Nephron (organoid): ENCODE results near the gene PLCB1.

Source experiments
- H3K27ac Mint-ChIP-seq, 3 experiments: 2 replicates each; pipeline ENCODE4 v1.8.0; 2020; ENCODE audit warnings: mixed read lengths in 3 of 3, mild to moderate bottlenecking in 2 of 3, moderate library complexity in 1 of 3
- H3K27me3 Mint-ChIP-seq: 2 replicates; pipeline ENCODE4 v1.8.0; 2021; ENCODE audit warnings: low read depth, mild to moderate bottlenecking, moderate library complexity, mixed read lengths
- H3K36me3 Mint-ChIP-seq: 2 replicates; pipeline ENCODE4 v1.8.0; 2020; ENCODE audit warnings: low read depth, mixed read lengths
- H3K4me1 Mint-ChIP-seq: 2 replicates; pipeline ENCODE4 v1.8.0; 2020; ENCODE audit warnings: mixed read lengths
- H3K4me3 Mint-ChIP-seq, 3 experiments: 2 replicates each; pipeline ENCODE4 v1.8.0; 2020; ENCODE audit warnings: mild to moderate bottlenecking in 3 of 3, mixed read lengths in 3 of 3, moderate library complexity in 2 of 3
- H3K9me3 Mint-ChIP-seq: 2 replicates; pipeline ENCODE4 v1.8.0; 2020; ENCODE audit warnings: mixed read lengths
- TF ChIP-seq, protein P1 (sequence below), 3 experiments: fragments of 200-600 bp; sonication (generic); IDR thresholded peaks; one replicate each; pipeline ENCODE4 v1.5.0; 2021; ENCODE audit warnings: antibody characterized with exemption in 3 of 3; ENCODE audit not compliant: unreplicated experiment in 3 of 3

Gene PLCB1

DNA sequence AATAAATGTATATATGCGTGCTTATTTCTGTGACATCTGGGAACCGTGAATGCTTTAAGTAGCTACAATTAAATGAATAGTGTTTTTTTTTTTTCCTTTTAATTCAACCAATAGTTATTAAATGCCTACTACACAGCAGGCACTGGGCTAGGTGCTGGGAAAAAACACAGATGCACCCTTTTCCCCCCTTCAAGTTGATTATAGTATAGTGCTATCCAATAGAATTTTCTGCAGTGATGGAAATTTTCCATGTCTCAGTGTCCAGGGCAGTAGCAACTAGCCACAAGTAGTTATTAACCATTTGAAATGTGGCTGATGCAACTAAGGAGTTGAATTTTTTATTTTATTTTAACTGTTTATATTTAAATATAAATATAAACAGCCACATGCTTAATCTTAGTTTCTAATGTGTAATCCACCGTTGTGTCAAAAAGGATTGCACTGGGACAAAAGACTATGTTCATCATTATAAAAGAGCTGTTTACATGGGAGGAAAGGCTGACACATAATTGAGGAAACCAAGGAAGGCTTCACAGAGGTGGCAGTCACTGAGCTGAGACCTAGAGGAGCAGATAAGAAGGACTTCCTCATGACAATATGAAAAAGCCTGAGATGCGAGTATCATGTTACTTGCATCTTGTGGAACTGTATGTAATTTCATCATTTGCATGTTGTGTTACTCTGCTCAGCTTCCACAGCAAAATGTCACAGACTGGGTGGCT, 675.6 kb downstream of the PLCB1 start:
- TF ChIP-seq, protein P1, sequence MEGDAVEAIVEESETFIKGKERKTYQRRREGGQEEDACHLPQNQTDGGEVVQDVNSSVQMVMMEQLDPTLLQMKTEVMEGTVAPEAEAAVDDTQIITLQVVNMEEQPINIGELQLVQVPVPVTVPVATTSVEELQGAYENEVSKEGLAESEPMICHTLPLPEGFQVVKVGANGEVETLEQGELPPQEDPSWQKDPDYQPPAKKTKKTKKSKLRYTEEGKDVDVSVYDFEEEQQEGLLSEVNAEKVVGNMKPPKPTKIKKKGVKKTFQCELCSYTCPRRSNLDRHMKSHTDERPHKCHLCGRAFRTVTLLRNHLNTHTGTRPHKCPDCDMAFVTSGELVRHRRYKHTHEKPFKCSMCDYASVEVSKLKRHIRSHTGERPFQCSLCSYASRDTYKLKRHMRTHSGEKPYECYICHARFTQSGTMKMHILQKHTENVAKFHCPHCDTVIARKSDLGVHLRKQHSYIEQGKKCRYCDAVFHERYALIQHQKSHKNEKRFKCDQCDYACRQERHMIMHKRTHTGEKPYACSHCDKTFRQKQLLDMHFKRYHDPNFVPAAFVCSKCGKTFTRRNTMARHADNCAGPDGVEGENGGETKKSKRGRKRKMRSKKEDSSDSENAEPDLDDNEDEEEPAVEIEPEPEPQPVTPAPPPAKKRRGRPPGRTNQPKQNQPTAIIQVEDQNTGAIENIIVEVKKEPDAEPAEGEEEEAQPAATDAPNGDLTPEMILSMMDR (IDR thresholded peaks at IDR 0.05; ENCODE audit: unreplicated experiment in 3 of 3): no peak
- no peaks in the 10 kb centered on the region for H3K27me3 Mint-ChIP-seq
- H3K9me3 Mint-ChIP-seq: no peaks in the 10 kb centered on the region
- H3K4me3 Mint-ChIP-seq: no peak overlapping the region
- peaks cover 5% of the 10 kb centered on the region for H3K4me1 Mint-ChIP-seq
- peaks cover 17% of the 10 kb centered on the region for H3K36me3 Mint-ChIP-seq
- peak overlapping the region in 1 of 3 experiments; percentile 58 for H3K27ac Mint-ChIP-seq

GRCh38 chr20:8808202-8808535, 676.1 kb downstream of the PLCB1 start:
- no peaks in the 10 kb centered on the region for H3K27me3 Mint-ChIP-seq
- TF ChIP-seq, protein P1 (IDR thresholded peaks at IDR 0.05; ENCODE audit: unreplicated experiment in 3 of 3): no peak
- H3K27ac Mint-ChIP-seq: peak overlapping the region in 1 of 3 experiments; percentile 58
- no peaks in the 10 kb centered on the region for H3K9me3 Mint-ChIP-seq
- H3K36me3 Mint-ChIP-seq: peaks cover 16% of the 10 kb centered on the region
- peaks cover 5% of the 10 kb centered on the region for H3K4me1 Mint-ChIP-seq
- no peak overlapping the region for H3K4me3 Mint-ChIP-seq

- H3K9me3 Mint-ChIP-seq: no peaks in the 10 kb centered on the region
- H3K27ac Mint-ChIP-seq: peak overlapping the region; percentile 66 to 91 (median 87)
- H3K4me3 Mint-ChIP-seq: peak overlapping the region in 1 of 3 experiments; percentile 37
- H3K36me3 Mint-ChIP-seq: peaks cover 12% of the 10 kb centered on the region
- H3K4me1 Mint-ChIP-seq: peaks cover 5% of the 10 kb centered on the region
- TF ChIP-seq, protein P1 (IDR thresholded peaks at IDR 0.05; ENCODE audit: unreplicated experiment in 3 of 3): no peak
- no peaks in the 10 kb centered on the region for H3K27me3 Mint-ChIP-seq
Measured at GRCh38 chr20:8809107-8809953, 677.3 kb downstream of the PLCB1 start.

DNA sequence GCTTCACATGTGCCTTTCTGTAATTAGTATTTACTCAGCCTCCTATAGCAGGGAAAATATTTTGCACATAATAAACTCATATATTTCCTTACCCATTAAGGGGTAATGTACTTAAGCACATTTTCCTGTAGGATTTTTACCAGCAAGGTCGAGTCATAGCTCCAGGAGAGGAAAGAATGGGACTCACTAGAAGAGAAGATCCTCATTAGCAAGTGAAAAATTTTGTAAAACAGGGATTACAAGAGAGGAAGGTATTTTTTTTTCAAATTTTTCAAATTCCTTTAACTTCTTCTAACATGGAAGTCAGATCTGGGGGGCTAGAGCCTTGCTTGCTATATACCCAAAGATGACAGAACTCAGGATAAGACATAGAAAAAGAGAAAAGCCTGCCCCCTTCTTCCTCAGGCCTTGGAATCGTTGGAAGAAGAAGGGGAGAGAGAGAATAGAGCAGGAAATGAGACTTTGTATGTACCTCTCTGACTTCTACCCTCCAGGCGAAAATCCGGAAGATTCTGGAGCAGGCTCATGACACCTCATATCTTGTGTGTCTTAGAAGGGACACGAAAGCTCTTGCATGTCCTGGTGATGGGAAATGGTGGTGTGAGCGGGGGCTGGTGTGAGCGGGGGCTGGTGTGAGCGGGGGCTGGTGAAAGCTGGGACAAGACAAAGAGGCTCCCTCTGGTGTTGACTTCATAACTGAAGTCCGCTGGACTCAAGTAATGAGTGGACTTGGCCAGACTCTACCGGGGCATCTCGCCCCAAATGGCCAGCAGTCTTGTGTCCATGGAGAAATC, 679.9 kb downstream of the PLCB1 start:
- TF ChIP-seq, protein P1 (IDR thresholded peaks at IDR 0.05; ENCODE audit: unreplicated experiment in 3 of 3): no peak
- no peaks in the 10 kb centered on the region for H3K27me3 Mint-ChIP-seq
- peaks cover 5% of the 10 kb centered on the region for H3K36me3 Mint-ChIP-seq
- peak overlapping the region in 1 of 3 experiments; percentile 55 for H3K27ac Mint-ChIP-seq
- H3K4me3 Mint-ChIP-seq: no peak overlapping the region
- H3K4me1 Mint-ChIP-seq: peaks cover 5% of the 10 kb centered on the region
- no peaks in the 10 kb centered on the region for H3K9me3 Mint-ChIP-seq

- H3K4me1 Mint-ChIP-seq: peaks cover 5% of the 10 kb centered on the region
- H3K27ac Mint-ChIP-seq: peak overlapping the region in 1 of 3 experiments; percentile 55
Measured at GRCh38 chr20:8812817-8813216, 680.8 kb downstream of the PLCB1 start.

More at GRCh38 chr20:8812817-8813216, 680.8 kb downstream of the PLCB1 start:
- no peaks in the 10 kb centered on the region for H3K27me3 Mint-ChIP-seq
- H3K9me3 Mint-ChIP-seq: no peaks in the 10 kb centered on the region
- no peak overlapping the region for H3K4me3 Mint-ChIP-seq
- TF ChIP-seq, protein P1 (IDR thresholded peaks at IDR 0.05; ENCODE audit: unreplicated experiment in 3 of 3): no peak
- H3K36me3 Mint-ChIP-seq: peaks cover 5% of the 10 kb centered on the region
